CD4-positive, alpha-beta T cell treated with Interleukin-10 for 1 hour (primary cell): ENCODE results near the gene ACKR2.
A peak's percentile ranks its signal among the peaks of the same experiment; 100 is the strongest.
"Not testable (repeated sequence)": the region's sequence is repeated elsewhere in the genome, so short reads cannot be mapped to it uniquely, and the experiment has no call there.

ENCODE experiments used
- DNase-seq: peaks from one replicate; pipeline ENCODE4 v3.0.0-alpha.2; 2020

The ACKR2 gene

GRCh38 chr3:42802876-42803413 lies 6.3 kb upstream of the ACKR2 start:
- DNase-seq, result no peak

- peak; percentile 39 for DNase-seq
These were observed 5.7 kb upstream of the ACKR2 start for GRCh38 chr3:42803414-42804105.

GRCh38 chr3:42804106-42804830 lies 5.0 kb upstream of the ACKR2 start, which contains the start of gene HIGD1A:
HIGD1A (minus strand) TSS chr3:42804490; CDS start chr3:42794253, 10,237 bp downstream.
- DNase-seq, result peak; percentile 94

GRCh38 chr3:42804831-42805132 lies 4.5 kb upstream of the ACKR2 start:
- DNase-seq, result no peak

GRCh38 chr3:42805141-42805821 lies 4.0 kb upstream of the ACKR2 start:
- DNase-seq, result no peak

- no peak for DNase-seq
These were observed 1.3 kb upstream of the ACKR2 start for GRCh38 chr3:42807929-42808328.

GRCh38 chr3:42810706-42811105 lies 1.5 kb downstream of the ACKR2 start:
- not testable (repeated sequence) for DNase-seq

GRCh38 chr3:42811118-42811883 lies 2.1 kb downstream of the ACKR2 start:
- not testable (repeated sequence) for DNase-seq

- no peak for DNase-seq
These were observed 5.0 kb downstream of the ACKR2 start for GRCh38 chr3:42814246-42814645.

- no peak for DNase-seq
These were observed 5.8 kb downstream of the ACKR2 start for GRCh38 chr3:42814914-42815507.

- no peak for DNase-seq
These were observed 6.6 kb downstream of the ACKR2 start for GRCh38 chr3:42815826-42816225.

GRCh38 chr3:42819351-42819965 lies 10.2 kb downstream of the ACKR2 start:
- no peak for DNase-seq

- DNase-seq, result no peak
These were observed 11.5 kb downstream of the ACKR2 start for GRCh38 chr3:42820746-42821051.

GRCh38 chr3:42822828-42823227 lies 13.6 kb downstream of the ACKR2 start:
- no peak for DNase-seq

- no peak for DNase-seq
These were observed 14.1 kb downstream of the ACKR2 start for GRCh38 chr3:42823351-42823750.

GRCh38 chr3:42826141-42826540 lies 16.9 kb downstream of the ACKR2 start:
- DNase-seq, result no peak

- DNase-seq, result no peak
These were observed 17.8 kb downstream of the ACKR2 start for GRCh38 chr3:42827023-42827422.

- DNase-seq, result no peak
These were observed 18.4 kb downstream of the ACKR2 start for GRCh38 chr3:42827654-42828053.

- no peak for DNase-seq
These were observed 19.9 kb downstream of the ACKR2 start for GRCh38 chr3:42829083-42829627.

GRCh38 chr3:42829628-42830436 lies 20.6 kb downstream of the ACKR2 start:
- DNase-seq, result no peak
